Hepatocyte (in vitro differentiated cells): ENCODE data around the gene WNK1. TPM values are rescaled to one million over a fixed set of nuclear protein-coding genes. Genes with fewer than 3 reads are reported as not detected.

Source experiments
- DNase-seq: peaks from one replicate; pipeline ENCODE4 v3.0.0-alpha.2; 2016; ENCODE audit warnings: low spot score
- H2AFZ ChIP-seq: fragments of 200-600 bp; sonication (generic); 2 replicates; pipeline ENCODE4 v1.6.0; 2016; ENCODE audit warnings: antibody characterized with exemption, mild to moderate bottlenecking
- H3K27ac ChIP-seq: fragments of 200-600 bp; sonication (generic); 2 replicates; pipeline ENCODE4 v1.5.1; 2016; ENCODE audit warnings: mild to moderate bottlenecking
- H3K27me3 ChIP-seq: fragments of 200-600 bp; sonication (generic); 2 replicates; pipeline ENCODE4 v1.6.1; 2016
- H3K36me3 ChIP-seq: fragments of 200-600 bp; sonication (generic); replicated peaks from 2 replicates; pipeline ENCODE4 v1.5.1; 2016; ENCODE audit warnings: low read depth; ENCODE audit not compliant: insufficient read depth
- H3K4me1 ChIP-seq: fragments of 200-600 bp; sonication (generic); 2 replicates; pipeline ENCODE4 v1.5.1; 2016; ENCODE audit warnings: mild to moderate bottlenecking, moderate library complexity; ENCODE audit not compliant: insufficient read depth
- H3K4me2 ChIP-seq: fragments of 200-600 bp; sonication (generic); 2 replicates; pipeline ENCODE4 v1.6.0; 2016
- H3K4me3 ChIP-seq: fragments of 200-600 bp; sonication (generic); 2 replicates; pipeline ENCODE4 v1.5.1; 2016; ENCODE audit warnings: mild to moderate bottlenecking
- H3K79me2 ChIP-seq: fragments of 200-600 bp; sonication (generic); 2 replicates; pipeline ENCODE4 v1.6.0; 2017; ENCODE audit warnings: mild to moderate bottlenecking
- H3K9me2 ChIP-seq: fragments of 200-600 bp; sonication (generic); replicated peaks from 2 replicates; pipeline ENCODE4 v1.6.0; 2017; ENCODE audit warnings: mild to moderate bottlenecking; ENCODE audit not compliant: insufficient read depth
- H3K9me3 ChIP-seq: fragments of 200-600 bp; sonication (generic); 2 replicates; pipeline ENCODE4 v1.5.1; 2016; ENCODE audit warnings: low read depth, mild to moderate bottlenecking
- H4K20me1 ChIP-seq: fragments of 200-600 bp; sonication (generic); 2 replicates; pipeline ENCODE4 v1.6.0; 2016; ENCODE audit warnings: mild to moderate bottlenecking; ENCODE audit not compliant: insufficient read depth, poor library complexity, severe bottlenecking
- CTCF ChIP-seq: fragments of 200-600 bp; sonication (generic); IDR thresholded peaks from 2 replicates; pipeline ENCODE4 v1.5.1; 2016; ENCODE audit warnings: antibody characterized with exemption, mild to moderate bottlenecking; ENCODE audit not compliant: poor library complexity
- EZH2 ChIP-seq: fragments of 200-600 bp; sonication (generic); IDR thresholded peaks from 2 replicates; pipeline ENCODE4 v1.6.1; 2016; ENCODE audit warnings: antibody characterized with exemption, mild to moderate bottlenecking, borderline replicate concordance
- EZH2phosphoT487 ChIP-seq: fragments of 200-600 bp; sonication (generic); IDR thresholded peaks from one replicate; pipeline ENCODE4 v1.6.1; 2018; ENCODE audit warnings: antibody characterized with exemption, mild to moderate bottlenecking, low read depth, moderate library complexity; ENCODE audit not compliant: unreplicated experiment, severe bottlenecking
- WGBS: methylation state at CpG from one replicate; pipeline ENCODE4 v1.1.6; 2016; ENCODE audit warnings: low lambda C conversion rate; ENCODE audit errors: missing lambda C conversion rate; 5-methylcytosine and 5-hydroxymethylcytosine counted together
- polyA plus RNA-seq: library from polyadenylated mRNA; unstranded; fragments of >200 nt; fragmentation: Nextera tagmentation; extraction: Ambion mirVana; gene quantifications from 2 replicates; pipeline ENCODE4 v1.2.1, GENCODE V29; 2016
- total RNA-seq: library from RNA; depleted of rRNA; stranded (reverse); fragments of >200 nt; gene quantifications from 2 replicates; pipeline ENCODE4 v1.2.3, GENCODE V29; 2014

WNK1 gene
- total and polyA plus RNA-seq, 2 experiments from 2014 or later: 58.5 to 62.6 TPM

GRCh38 chr12:712172-712863, 40.1 kb upstream of the WNK1 start:
- Histone ChIP-seq H3K27ac (no peak overlapping the region), H3K9me2 (no peaks in the 10 kb centered on the region), H3K27me3 (no peaks in the 10 kb centered on the region), H2AFZ (peak overlapping the region; percentile 1), H3K4me1 (no peaks in the 10 kb centered on the region), H3K36me3 (no peaks in the 10 kb centered on the region), H3K4me3 (no peak overlapping the region), H3K79me2 (no peaks in the 10 kb centered on the region), H4K20me1 (no peaks in the 10 kb centered on the region), H3K9me3 (no peaks in the 10 kb centered on the region), H3K4me2 (peak overlapping the region; percentile 3)
- no peak for DNase-seq
- 41% methylated on average over 8 of the region's 8 CpGs for WGBS
- TF ChIP-seq EZH2phosphoT487: no peak
- TF ChIP-seq CTCF: no peak

GRCh38 chr12:713281-713875, 39.0 kb upstream of the WNK1 start:
- Histone ChIP-seq H3K9me3 (no peaks in the 10 kb centered on the region), H3K79me2 (no peaks in the 10 kb centered on the region), H3K27ac (no peak overlapping the region), H3K4me1 (no peaks in the 10 kb centered on the region), H3K4me3 (no peak overlapping the region), H3K9me2 (no peaks in the 10 kb centered on the region), H3K27me3 (no peaks in the 10 kb centered on the region), H3K4me2 (no peak overlapping the region), H4K20me1 (no peaks in the 10 kb centered on the region), H2AFZ (no peak overlapping the region), H3K36me3 (no peaks in the 10 kb centered on the region)
- no peak for TF ChIP-seq EZH2
- TF ChIP-seq EZH2phosphoT487: no peak
- TF ChIP-seq CTCF: no peak
- 90% methylated on average over 9 of the region's 9 CpGs for WGBS
- no peak for DNase-seq

- Histone ChIP-seq H3K36me3 (no peaks in the 10 kb centered on the region), H3K9me2 (no peaks in the 10 kb centered on the region), H4K20me1 (no peaks in the 10 kb centered on the region), H3K79me2 (no peaks in the 10 kb centered on the region), H2AFZ (no peak overlapping the region), H3K9me3 (no peaks in the 10 kb centered on the region), H3K4me3 (no peak overlapping the region), H3K4me2 (no peak overlapping the region), H3K4me1 (no peaks in the 10 kb centered on the region), H3K27ac (no peak overlapping the region), H3K27me3 (no peaks in the 10 kb centered on the region)
- TF ChIP-seq EZH2 (no peak), CTCF (no peak), EZH2phosphoT487 (no peak)
- 56% methylated on average over 4 of the region's 4 CpGs for WGBS
- DNase-seq: peak; percentile 42
Observed at GRCh38 chr12:716506-716905, 35.9 kb upstream of the WNK1 start.

GRCh38 chr12:718756-719102, 33.6 kb upstream of the WNK1 start:
- H3K9me2 ChIP-seq: no peaks in the 10 kb centered on the region
- DNase-seq: no peak
- TF ChIP-seq EZH2phosphoT487: no peak
- TF ChIP-seq CTCF: no peak
- no peak for TF ChIP-seq EZH2
- no peak overlapping the region for H3K4me2 ChIP-seq
- 89% methylated on average over 4 of the region's 4 CpGs for WGBS
- no peaks in the 10 kb centered on the region for H3K27me3 ChIP-seq
- H3K4me1 ChIP-seq: no peaks in the 10 kb centered on the region
- no peak overlapping the region for H3K4me3 ChIP-seq
- no peaks in the 10 kb centered on the region for H3K9me3 ChIP-seq
- H4K20me1 ChIP-seq: no peaks in the 10 kb centered on the region
- no peaks in the 10 kb centered on the region for H3K36me3 ChIP-seq
- H3K27ac ChIP-seq: no peak overlapping the region
- H2AFZ ChIP-seq: no peak overlapping the region
- H3K79me2 ChIP-seq: no peaks in the 10 kb centered on the region
